IPS-20b (cell line): ENCODE measurements around the gene COL4A1.

ENCODE experiments used
- H3K27ac ChIP-seq: one replicate; pipeline ENCODE4 v1.5.1; 2013; ENCODE audit warnings: low read length
- H3K27me3 ChIP-seq: 2 replicates; pipeline ENCODE4 v1.6.1; 2013; ENCODE audit warnings: mild to moderate bottlenecking, low read length, inconsistent platforms; ENCODE audit not compliant: insufficient read depth
- H3K36me3 ChIP-seq: 2 replicates; pipeline ENCODE4 v1.6.1; 2013; ENCODE audit warnings: low read depth, mild to moderate bottlenecking, inconsistent platforms, low read length, moderate library complexity; ENCODE audit not compliant: insufficient read depth
- H3K4me1 ChIP-seq: 2 replicates; pipeline ENCODE4 v1.6.1; 2013; ENCODE audit warnings: mild to moderate bottlenecking, control low read depth, inconsistent platforms, low read length, moderate library complexity; ENCODE audit not compliant: insufficient read depth
- H3K4me3 ChIP-seq: 2 replicates; pipeline ENCODE4 v1.5.1; 2013; ENCODE audit warnings: mild to moderate bottlenecking, low read length, inconsistent platforms
- H3K9ac ChIP-seq: 2 replicates; pipeline ENCODE4 v1.6.1; 2013; ENCODE audit warnings: low read depth, mild to moderate bottlenecking, inconsistent platforms, low read length, moderate library complexity
- H3K9me3 ChIP-seq: 2 replicates; pipeline ENCODE4 v1.6.1; 2013; ENCODE audit warnings: mild to moderate bottlenecking, low read depth, low read length, inconsistent platforms; ENCODE audit not compliant: insufficient read depth

Gene COL4A1

GRCh38 chr13:110293649-110294048 is 13.3 kb downstream of the COL4A1 start:
- no peaks in the 10 kb centered on the region for H3K9me3 ChIP-seq
- H3K36me3 ChIP-seq: no peaks in the 10 kb centered on the region
- no peaks in the 10 kb centered on the region for H3K27me3 ChIP-seq
- H3K9ac ChIP-seq: no peak overlapping the region
- H3K4me3 ChIP-seq: no peak overlapping the region
- H3K4me1 ChIP-seq: peaks cover 3% of the 10 kb centered on the region; the same call in 1 of the 2 replicates
- no peak overlapping the region for H3K27ac ChIP-seq

GRCh38 chr13:110293037-110293436 is 13.9 kb downstream of the COL4A1 start:
- Histone ChIP-seq H3K4me3 (no peak overlapping the region), H3K9me3 (no peaks in the 10 kb centered on the region), H3K4me1 (no peaks in the 10 kb centered on the region), H3K36me3 (no peaks in the 10 kb centered on the region), H3K27me3 (no peaks in the 10 kb centered on the region), H3K27ac (no peak overlapping the region), H3K9ac (no peak overlapping the region)

- no peaks in the 10 kb centered on the region for H3K9me3 ChIP-seq
- H3K27ac ChIP-seq: no peak overlapping the region
- H3K27me3 ChIP-seq: no peaks in the 10 kb centered on the region
- no peaks in the 10 kb centered on the region for H3K36me3 ChIP-seq
- H3K4me1 ChIP-seq: no peaks in the 10 kb centered on the region
- no peak overlapping the region for H3K4me3 ChIP-seq
- H3K9ac ChIP-seq: no peak overlapping the region
These were observed 15.7 kb downstream of the COL4A1 start for GRCh38 chr13:110291286-110291685.

- no peaks in the 10 kb centered on the region for H3K36me3 ChIP-seq
- H3K27ac ChIP-seq: no peak overlapping the region
- H3K4me3 ChIP-seq: no peak overlapping the region
- no peak overlapping the region for H3K9ac ChIP-seq
- no peaks in the 10 kb centered on the region for H3K4me1 ChIP-seq
- no peaks in the 10 kb centered on the region for H3K9me3 ChIP-seq
- no peaks in the 10 kb centered on the region for H3K27me3 ChIP-seq
These were observed 16.1 kb downstream of the COL4A1 start for GRCh38 chr13:110290826-110291225.

GRCh38 chr13:110290153-110290552 is 16.8 kb downstream of the COL4A1 start:
- Histone ChIP-seq H3K9ac (no peak overlapping the region), H3K27ac (no peak overlapping the region), H3K36me3 (no peaks in the 10 kb centered on the region), H3K27me3 (no peaks in the 10 kb centered on the region), H3K4me1 (no peaks in the 10 kb centered on the region), H3K4me3 (no peak overlapping the region), H3K9me3 (no peaks in the 10 kb centered on the region)

GRCh38 chr13:110289661-110290060 is 17.3 kb downstream of the COL4A1 start:
- no peaks in the 10 kb centered on the region for H3K9me3 ChIP-seq
- no peaks in the 10 kb centered on the region for H3K36me3 ChIP-seq
- no peak overlapping the region for H3K4me3 ChIP-seq
- H3K4me1 ChIP-seq: no peaks in the 10 kb centered on the region
- H3K27me3 ChIP-seq: no peaks in the 10 kb centered on the region
- H3K9ac ChIP-seq: no peak overlapping the region
- no peak overlapping the region for H3K27ac ChIP-seq

GRCh38 chr13:110289174-110289573 is 17.8 kb downstream of the COL4A1 start:
- Histone ChIP-seq H3K9ac (no peak overlapping the region), H3K4me3 (no peak overlapping the region), H3K4me1 (no peaks in the 10 kb centered on the region), H3K27ac (no peak overlapping the region), H3K27me3 (no peaks in the 10 kb centered on the region), H3K9me3 (no peaks in the 10 kb centered on the region), H3K36me3 (no peaks in the 10 kb centered on the region)

GRCh38 chr13:110286833-110287819 is 19.8 kb downstream of the COL4A1 start:
- H3K4me3 ChIP-seq: no peak overlapping the region
- H3K27ac ChIP-seq: no peak overlapping the region
- H3K9me3 ChIP-seq: no peaks in the 10 kb centered on the region
- no peaks in the 10 kb centered on the region for H3K27me3 ChIP-seq
- H3K36me3 ChIP-seq: no peaks in the 10 kb centered on the region
- no peaks in the 10 kb centered on the region for H3K4me1 ChIP-seq
- H3K9ac ChIP-seq: no peak overlapping the region

- no peaks in the 10 kb centered on the region for H3K9me3 ChIP-seq
- H3K27ac ChIP-seq: no peak overlapping the region
- H3K4me1 ChIP-seq: no peaks in the 10 kb centered on the region
- no peak overlapping the region for H3K9ac ChIP-seq
- no peaks in the 10 kb centered on the region for H3K36me3 ChIP-seq
- no peaks in the 10 kb centered on the region for H3K27me3 ChIP-seq
- no peak overlapping the region for H3K4me3 ChIP-seq
These were observed 20.7 kb downstream of the COL4A1 start for GRCh38 chr13:110285991-110286832.

- no peak overlapping the region for H3K27ac ChIP-seq
These were observed 22.0 kb downstream of the COL4A1 start for GRCh38 chr13:110284779-110285484.

GRCh38 chr13:110283736-110284517 is 23.0 kb downstream of the COL4A1 start:
- no peaks in the 10 kb centered on the region for H3K4me1 ChIP-seq
- no peaks in the 10 kb centered on the region for H3K9me3 ChIP-seq
- H3K36me3 ChIP-seq: no peaks in the 10 kb centered on the region
- no peak overlapping the region for H3K27ac ChIP-seq
- H3K4me3 ChIP-seq: no peak overlapping the region
- no peaks in the 10 kb centered on the region for H3K27me3 ChIP-seq
- no peak overlapping the region for H3K9ac ChIP-seq

More at GRCh38 chr13:110284779-110285484, 22.0 kb downstream of the COL4A1 start:
- H3K27me3 ChIP-seq: no peaks in the 10 kb centered on the region
- H3K9ac ChIP-seq: no peak overlapping the region
- H3K36me3 ChIP-seq: no peaks in the 10 kb centered on the region
- no peaks in the 10 kb centered on the region for H3K4me1 ChIP-seq
- H3K4me3 ChIP-seq: no peak overlapping the region
- no peaks in the 10 kb centered on the region for H3K9me3 ChIP-seq
